HG02623 (cell line): ENCODE results near the gene CBX8.
"Not testable (repeated sequence)": the region's sequence is repeated elsewhere in the genome, so short reads cannot be mapped to it uniquely, and the experiment has no call there.

ENCODE experiments used
- ATAC-seq: cut with Tn5 transposase; IDR thresholded peaks from one replicate; pipeline ENCODE4 v1.9.1; 2021; ENCODE audit warnings: moderate library complexity; ENCODE audit not compliant: unreplicated experiment

The CBX8 gene

DNA sequence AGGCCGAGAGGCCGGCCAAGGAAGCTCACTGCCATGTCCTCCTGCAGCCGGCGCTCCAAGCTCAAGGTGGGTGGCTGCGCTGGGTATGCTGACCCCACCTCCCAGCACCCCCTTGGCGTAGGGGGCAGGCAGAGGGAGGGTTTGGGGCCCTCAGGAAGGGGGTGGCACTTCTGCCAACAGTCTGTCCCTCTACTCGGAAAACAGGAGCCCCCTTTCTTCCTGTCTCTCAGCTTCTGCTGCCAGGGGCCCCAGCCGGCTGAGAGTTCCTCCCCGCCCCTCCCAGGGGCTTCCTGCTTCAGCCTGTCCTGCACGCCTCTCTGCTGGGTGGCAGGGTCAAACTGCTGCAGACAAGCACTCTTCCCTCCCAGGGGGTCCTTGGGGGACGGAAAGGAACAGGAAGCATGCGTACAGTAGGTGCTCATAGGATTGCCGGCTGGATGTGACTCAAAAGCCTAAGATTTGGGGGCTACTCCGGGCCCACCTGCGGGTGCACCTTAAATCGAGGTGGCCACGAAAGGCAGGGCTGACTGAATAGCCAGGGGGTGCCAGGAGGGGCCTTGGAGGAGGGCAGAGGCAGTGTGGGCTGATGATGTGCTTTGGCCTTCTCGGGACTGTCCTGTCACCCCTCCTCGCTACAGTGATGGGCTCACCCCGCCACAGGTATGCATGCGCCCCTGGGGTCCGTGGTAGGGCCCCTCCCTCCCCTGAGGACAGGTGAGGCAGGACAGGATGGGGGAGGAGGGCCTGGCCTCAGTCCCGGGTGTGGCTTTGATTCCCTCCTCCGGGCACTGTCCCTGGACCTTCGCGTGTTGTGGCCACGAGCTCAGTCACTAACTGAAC lies 14.9 kb downstream of the CBX8 start:
- ATAC-seq = no peak

DNA sequence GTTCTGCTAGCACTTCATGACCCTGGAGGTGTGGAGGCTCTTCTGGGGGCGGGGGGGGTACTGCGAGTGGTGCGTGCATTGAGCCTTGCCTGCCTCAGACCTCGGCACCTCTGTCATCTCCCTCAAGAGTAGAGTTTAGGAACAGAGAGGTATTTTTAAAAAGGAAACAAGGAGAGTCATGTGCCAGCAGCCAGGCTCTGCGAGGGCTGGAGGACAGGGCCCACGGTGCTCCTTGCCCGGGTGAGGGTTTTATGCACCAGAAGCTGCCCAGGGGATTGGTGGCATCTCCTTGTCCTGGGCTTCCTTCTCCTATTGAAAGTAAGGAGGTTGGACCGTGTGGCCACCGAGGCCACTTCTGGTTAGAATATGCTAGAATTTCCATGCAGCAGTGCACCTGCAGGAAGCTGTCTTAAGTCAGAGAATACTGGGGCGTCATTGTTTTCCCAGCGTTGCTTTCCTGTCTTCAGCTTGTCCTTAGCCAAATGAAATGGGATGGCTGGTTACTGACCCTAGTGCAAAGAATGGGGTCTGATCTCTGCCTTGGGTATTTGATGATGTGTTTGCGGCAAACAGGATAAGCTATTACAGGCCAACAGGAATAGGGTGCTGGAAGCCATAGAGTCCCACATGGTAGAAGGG lies 15.7 kb downstream of the CBX8 start:
- no peak for ATAC-seq

DNA sequence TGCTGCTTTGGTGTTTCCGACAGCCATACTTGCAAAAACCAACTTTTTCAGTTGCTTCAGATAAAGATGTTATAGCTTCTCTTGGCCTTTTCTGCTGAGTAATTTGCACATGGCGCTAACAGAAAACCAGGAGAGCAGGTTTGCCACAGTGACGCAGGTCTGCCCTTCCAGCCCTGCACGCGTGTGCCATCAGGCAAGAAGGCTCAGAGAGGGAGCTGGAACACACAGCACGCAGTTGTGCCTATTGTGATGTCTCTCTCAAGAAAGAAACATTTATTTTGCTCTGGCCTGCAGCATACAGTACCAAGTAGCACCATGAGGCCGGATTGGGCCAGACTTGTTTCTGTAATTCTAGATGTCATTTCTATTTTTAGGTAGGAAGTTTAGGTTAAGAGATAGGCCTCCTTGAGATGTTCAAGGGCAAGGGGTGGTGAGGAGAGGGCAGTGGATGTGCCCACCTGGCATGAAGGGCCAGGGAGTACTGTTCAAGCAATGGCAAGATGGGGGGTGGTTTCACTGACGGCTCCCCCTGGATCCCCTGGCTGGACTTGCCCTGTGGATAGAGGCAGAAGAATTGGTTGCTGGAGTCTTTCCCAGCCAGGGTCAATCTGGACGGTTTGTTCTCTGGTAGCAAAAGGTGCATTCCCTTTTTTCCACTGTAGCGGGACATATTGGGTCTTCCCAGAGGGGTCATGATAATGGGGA lies 17.1 kb downstream of the CBX8 start:
- no peak for ATAC-seq

DNA sequence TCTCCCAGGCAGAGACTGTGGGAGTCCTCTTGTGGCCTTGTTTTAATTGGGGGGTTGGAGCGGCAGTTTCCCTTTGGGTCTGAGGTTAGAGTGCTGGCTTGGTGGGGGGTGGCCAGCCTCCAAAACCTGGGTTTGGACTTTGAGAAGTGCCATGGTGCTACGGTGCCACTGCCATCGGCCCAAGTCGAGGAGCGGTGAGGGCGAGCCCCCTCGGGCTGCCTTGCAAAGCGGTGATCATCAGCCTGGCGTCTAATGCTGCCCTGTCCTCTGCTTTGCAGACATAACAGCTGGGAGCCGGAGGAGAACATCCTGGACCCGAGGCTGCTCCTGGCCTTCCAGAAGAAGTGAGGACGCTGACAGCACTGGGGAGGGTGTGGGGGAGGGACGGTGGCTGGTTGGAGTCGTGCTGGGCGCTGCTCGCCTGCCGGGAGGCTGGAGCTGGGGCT lies 17.8 kb downstream of the CBX8 start:
- ATAC-seq = no peak

DNA sequence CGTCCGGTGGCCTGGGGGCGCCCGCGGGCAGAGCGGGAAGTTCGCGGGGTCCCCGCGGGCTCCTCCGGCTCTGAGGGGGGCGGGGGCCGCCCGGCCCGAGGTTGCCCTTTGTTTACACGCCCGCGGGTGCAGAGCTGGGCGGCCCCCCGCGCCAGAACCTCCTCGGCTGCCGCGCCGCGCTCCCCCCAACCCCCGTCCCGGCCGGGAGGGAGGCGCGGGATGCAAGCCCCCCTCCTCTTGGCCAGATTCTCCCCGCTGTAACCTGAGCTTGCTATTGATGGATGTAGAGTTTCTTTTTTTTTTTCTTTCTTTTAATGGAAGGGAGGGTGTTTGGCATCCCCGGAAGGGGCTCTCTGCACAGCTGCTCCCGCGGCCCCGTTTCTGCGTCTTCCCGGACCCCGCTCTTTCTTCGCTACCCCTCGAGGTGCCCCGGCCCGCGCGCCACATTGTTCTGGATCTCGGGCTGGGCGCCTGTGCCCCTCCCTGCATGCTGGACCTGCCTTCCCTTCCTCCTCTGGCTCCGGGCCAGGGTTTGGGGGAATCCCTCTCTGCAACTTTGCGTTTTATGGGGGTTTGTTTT lies 18.3 kb downstream of the CBX8 start:
- no peak for ATAC-seq

DNA sequence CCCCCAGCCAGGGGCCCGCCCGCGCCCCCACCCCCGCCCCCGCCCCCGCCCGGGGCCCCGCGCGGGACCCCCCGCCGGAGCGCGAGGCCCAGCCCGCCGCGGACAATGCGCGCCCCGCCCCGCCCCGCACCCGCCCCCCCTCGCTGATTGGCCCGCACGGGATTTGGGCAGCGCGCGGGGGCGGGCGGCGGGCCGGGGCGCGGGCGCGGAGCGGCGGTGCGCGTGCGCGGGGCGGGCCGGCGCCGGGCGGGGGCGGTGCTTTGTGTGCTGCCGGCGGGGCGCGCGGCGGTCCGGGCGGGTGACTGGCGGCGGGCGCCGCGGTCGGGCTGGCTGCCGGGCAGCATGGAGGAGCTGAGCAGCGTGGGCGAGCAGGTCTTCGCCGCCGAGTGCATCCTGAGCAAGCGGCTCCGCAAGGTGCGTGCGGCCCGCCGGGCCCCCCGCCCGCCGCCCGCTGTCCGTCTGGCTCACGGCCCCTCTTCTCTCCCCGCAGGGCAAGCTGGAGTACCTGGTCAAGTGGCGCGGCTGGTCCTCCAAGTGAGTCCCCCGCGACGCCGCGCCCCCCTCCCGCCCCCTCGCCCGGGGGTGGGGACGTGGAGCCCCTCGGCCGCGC lies 18.9 kb downstream of the CBX8 start, which contains the start of gene CBX2:
TSS of gene CBX2 (plus strand) at position 255 of the 610 bp plus-strand sequence. CDS start at position 343, 88 bp downstream.
- ATAC-seq = no peak

DNA sequence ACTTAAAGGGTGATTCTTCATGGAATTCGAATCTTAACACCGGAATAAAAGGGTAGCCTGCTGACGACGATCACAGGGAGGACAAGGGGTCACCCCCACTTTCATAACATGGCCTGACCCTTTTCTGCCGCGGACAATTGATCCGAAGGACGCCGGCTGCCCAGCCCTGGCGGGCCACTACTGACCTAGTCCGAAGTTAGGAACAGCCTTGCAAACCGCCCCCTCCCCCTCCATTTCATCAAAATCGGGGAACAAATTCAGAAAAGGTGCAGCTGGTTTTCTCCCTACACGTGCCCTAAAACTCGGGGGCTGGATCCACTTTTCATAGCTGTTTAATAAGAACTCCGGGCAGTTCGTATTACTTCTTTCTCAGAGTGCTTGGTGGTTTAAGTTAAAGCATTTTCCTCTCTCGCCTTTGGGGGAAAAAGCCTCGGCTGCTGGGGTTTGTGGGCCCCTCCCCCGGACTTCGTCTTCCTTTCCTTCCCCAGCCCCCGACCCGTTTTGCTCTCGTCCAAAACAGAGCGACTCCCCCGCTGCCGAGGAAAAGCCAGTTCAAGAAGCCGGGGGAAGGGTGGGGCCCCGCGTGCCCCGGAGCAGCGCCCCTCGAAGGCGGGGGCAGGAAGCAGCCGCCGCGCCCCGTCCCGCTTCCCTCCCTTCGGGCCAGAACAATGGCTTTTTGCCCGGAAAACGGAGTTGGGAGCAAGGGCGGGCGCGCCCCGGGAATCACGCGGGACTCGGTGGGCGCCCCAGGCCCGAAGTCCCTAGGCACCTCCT lies 19.6 kb downstream of the CBX8 start:
- ATAC-seq = no peak

DNA sequence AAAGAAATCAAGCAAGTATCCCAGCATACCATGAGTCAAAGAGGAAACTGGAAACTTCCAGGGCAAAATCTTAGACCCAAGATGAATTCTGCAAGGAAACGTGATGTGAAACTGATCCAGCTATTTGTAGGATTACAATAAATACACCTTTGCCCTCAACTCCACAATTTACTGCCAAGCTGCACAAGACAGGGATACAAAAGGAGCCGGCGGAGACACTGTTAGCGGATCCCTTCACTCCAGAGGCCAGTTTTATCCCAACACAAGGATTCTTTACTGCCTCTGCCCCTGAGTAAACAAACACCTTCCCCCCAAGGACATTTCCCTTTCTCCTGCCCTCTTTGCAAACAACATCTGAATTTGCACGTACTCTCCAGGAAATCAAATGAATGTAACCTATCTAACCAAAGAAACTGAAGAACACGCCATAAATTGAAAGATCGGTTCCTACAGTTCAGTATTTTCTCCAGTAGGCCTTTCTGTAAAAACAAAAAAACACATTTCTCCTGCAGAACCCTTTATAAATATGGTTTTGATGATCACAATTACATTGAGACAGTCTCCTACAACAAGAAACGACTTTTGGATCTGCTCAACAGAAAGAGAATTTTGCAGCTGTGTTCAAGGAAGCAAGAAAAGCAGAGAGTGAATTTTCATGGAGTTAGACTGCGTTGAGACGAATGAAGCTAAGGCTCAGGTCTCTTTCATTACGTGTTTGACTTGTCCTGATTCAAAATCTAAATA lies 20.3 kb downstream of the CBX8 start:
- no peak for ATAC-seq

DNA sequence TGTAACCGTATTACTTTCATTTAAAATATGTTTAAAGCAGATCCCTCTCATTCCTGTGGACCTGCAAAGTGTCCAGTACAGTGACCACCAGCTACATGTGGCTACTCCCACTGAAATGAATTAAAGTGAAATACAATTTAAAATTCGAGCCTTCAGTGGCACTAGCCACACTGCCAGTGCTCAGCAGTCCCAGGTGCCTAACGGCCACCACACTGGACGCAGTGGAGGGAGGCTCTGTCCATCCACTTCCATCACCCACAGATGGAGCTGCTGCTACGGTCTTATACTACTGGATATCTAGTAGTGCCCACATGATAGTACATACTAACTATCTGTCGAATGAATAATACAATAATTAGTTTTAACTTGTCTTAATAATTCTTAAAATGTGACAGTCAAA lies 21.2 kb downstream of the CBX8 start:
- no peak for ATAC-seq

DNA sequence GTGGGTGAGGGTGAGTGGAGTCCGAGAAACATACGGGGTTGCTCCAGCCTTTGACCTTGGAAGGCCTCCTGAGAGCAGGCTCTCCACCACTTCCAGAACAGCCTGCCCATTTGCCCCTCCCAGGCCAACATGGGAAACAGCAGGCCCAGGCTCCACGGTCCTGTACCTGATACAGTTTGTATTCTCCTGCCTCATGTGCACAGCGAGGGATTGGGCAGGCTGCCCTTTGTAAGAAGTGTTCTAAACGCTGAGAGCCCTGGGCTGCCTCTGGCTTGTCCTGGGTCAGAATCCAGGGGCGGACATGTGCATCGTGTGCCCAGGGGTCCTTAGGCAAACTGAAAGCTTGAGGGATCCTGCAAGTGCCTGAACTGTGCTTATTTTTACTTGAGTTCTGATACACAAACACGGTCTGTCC lies 22.3 kb downstream of the CBX8 start:
- no peak for ATAC-seq

DNA sequence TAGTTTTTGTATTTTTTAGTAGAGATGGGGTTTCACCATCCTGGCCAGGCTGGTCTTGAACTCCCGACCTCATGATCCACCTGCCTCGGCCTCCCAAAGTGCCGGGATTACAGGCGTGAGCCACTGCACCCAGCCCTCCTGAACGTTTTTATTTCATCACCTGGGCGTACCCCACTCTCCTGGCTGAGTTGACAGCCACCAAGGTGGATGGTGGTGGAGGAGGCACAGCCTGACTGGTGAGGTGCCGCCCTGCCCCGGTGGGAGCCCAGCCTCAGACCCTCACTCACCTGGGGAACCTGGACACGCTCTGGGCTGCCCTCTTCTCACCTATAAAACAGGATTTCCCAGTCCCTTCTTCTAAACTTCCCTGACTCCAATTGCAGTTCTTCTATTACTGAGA lies 24.2 kb downstream of the CBX8 start:
- ATAC-seq = not testable (repeated sequence)

DNA sequence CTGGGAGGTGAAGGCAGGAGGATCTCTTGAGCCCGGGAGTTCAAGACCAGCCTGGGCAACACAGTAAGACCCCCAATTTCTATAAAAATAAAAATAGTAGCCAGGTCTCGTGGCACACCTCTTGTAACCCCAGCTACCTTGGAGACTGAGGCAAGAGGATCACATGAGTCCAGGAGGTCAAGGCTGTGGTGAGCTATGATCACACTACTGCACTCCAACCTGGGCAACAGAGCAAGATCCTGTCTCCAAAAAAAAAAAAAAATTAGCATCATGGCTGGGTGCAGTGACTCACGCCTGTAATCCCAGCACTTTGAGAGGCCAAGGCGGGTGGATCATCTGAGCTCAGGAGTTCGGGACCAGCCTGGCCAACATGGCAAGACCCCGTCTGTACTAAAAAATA lies 25.6 kb downstream of the CBX8 start:
- ATAC-seq = no peak

DNA sequence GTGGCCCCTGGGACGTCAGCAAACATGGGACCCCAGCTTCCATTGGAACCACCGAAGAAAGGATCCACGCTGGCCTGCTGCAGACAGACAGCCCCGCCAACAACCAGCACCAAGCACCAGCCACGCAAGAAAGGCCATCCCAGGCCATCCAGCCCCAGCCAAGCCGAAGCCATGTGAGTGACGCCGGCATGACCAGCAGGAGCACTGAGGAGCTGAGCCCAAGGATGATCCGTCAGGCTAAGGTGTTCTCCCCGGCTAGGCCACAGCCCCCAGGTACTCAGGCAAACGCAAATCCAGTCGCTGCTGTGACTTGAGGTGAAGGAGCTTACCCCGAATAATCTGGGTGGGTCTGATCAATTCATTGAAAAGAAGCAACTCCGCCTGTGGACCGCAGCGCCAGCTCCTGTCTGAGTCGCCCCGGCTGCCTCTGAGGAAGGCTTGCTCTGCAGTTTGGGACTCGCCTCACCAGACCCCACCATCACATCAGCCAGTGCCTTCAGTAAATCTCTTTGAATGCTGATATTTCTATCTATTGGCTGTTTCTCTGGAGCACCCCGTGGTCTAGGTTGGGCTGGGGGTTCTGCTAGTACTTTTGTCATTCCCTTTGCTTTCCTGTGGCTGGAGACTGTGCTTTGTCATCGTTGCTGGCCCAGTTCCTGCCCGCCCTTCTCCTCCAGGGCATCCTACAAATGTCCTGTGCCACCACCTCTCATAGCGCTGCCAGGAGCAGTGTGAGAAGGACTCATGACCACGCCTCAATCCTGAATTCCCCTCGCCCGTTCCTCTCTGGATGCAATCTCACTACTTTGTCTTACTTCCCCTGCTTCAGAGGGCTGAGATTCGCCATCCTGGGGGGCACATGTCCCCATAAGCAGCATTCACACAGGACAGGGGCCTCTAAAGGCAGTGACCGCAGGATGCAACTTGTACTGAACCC lies 27.0 kb downstream of the CBX8 start:
- no peak for ATAC-seq

DNA sequence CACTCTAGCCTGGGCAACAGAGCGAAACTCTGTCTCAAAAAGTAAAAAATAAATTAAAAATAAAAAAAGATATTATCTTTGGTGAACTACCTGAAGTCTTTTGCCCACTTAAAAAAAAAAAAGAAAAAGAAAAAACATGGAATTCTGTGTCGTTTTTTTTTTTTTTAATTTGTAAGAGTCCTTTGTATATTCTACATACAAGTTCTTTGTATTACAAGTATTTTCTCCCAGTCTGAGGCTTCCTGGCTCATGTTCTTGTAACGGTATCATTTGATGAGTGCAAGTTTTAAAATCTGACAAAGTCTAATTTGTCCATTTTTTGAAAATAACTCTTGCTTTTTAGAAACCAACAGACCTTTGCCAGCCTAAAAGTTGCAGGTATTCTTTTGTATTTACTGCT lies 31.2 kb downstream of the CBX8 start:
- ATAC-seq = no peak

DNA sequence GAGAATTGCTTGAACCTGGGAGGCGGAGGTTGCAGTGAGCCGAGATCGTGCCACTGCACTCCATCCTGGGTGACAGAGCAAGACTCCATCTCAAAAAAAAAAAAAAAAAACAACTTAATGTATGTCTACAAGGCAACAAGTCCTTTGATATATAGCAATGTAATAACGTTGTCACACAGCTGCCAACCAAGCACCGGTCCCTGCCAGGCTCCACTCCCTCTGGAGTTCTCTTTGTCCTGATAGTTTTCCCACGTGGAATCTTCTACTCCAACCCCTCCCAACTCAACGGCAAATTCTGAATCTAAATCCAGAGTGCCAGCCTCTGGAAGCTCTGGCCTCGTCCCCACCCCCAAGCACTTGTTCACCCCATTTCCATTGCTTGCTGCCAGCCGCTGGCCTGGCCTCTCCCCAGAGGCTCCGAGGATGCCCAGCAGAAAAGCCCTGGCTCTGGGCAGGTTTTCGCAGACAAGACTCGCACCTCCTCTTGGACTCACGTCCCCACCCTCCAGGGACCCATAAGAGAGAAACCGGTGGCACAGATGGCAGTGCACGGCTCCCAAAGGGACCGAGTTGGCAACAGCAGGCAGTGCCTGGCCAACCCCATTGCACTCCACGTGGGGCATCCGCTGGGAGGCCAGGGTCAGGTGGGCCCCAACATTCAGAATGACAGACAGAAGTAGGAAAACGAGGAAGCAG lies 34.8 kb downstream of the CBX8 start:
- no peak for ATAC-seq

DNA sequence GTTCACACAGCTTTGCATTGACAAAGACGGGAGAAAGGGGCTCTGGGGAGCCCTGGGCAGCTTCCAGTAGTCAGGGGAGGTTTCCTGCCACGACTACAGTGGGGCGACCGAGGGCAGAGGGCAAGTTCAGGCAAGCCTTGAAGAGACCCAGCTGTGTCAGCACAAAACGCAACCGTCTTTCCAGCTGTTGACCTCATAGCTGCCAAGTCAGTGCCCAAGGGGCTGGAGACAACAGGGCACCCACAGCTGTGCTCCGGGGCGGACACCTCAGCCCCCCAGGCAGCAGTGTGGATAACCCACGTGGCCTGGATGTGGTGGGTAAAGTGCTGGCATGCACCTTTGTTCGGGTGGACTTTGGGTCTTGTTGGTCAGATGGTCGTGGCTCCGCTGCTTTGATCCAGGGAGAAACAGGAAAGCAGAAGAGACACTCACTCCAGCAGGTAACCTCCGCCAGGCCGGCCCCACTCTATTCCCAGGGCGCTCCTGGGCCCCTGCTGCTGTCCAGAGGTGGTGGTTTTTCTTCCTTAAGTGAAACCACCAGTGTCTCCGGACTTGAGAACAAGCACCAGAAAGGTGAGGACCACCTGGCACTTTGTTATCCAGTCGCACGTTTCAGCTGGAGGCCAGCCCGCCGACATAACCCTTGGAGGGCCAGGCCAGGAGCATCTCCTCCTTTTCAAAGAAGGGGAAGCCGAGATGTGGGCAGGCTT lies 36.5 kb downstream of the CBX8 start:
- no peak for ATAC-seq

DNA sequence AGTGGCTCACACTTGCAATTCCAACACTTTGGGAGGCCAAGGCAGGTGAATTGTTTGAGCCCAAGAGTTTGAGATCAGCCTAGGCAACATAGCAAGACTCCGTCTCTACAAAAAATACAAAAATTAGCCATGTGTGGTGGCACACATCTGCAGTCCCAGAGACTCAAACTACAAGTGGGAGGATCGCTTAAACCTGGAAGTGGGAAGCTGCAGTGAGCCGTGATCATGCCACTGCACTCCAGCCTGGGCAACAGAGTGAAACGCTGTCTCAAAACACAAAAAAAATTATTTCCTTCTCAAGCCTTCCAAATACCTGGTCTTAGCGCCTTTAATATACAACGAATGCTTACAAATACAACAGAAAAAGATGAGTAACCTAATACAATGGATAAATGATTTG lies 38.6 kb downstream of the CBX8 start:
- ATAC-seq = no peak
